HepG2 (cell line): ENCODE measurements around the gene CYB5R3. TPM values are rescaled to one million over a fixed set of nuclear protein-coding genes. Genes with fewer than 3 reads are reported as not detected.

Experiments used
- TBX3 ChIP-seq: fragments of 450-650 bp; IDR thresholded peaks from 2 replicates; pipeline ENCODE4 v1.6.1; 2017; ENCODE audit warnings: antibody characterized with exemption, mild to moderate bottlenecking, inconsistent platforms, borderline replicate concordance
- U2AF2 ChIP-seq: fragments of 200-400 bp; formaldehyde crosslinking; IDR thresholded peaks from 2 replicates; pipeline ENCODE4 v1.6.1; 2017; ENCODE audit warnings: low read depth, mild to moderate bottlenecking, low read length
- ZNF160 ChIP-seq: sonication (generic); formaldehyde crosslinking; IDR thresholded peaks from 2 replicates; pipeline ENCODE4 v1.8.0; 2022; ENCODE audit warnings: mild to moderate bottlenecking, inconsistent platforms, missing genetic modification reagents
- ZNF354B ChIP-seq: sonication (generic); formaldehyde crosslinking; IDR thresholded peaks from 2 replicates; pipeline ENCODE4 v1.8.0; 2022; ENCODE audit warnings: mild to moderate bottlenecking, missing genetic modification reagents
- ZNF670 ChIP-seq: sonication (generic); formaldehyde crosslinking; IDR thresholded peaks from 2 replicates; pipeline ENCODE4 v1.8.0; 2022; ENCODE audit warnings: mild to moderate bottlenecking, missing genetic modification reagents, borderline replicate concordance
- ZNF713 ChIP-seq: sonication (generic); formaldehyde crosslinking; IDR thresholded peaks from 2 replicates; pipeline ENCODE4 v1.4.0; 2020; ENCODE audit warnings: mild to moderate bottlenecking, missing genetic modification reagents
- ZSCAN29 ChIP-seq: sonication (generic); formaldehyde crosslinking; conservative IDR thresholded peaks from 2 replicates; pipeline ENCODE4 v1.4.0; 2020; ENCODE audit warnings: mild to moderate bottlenecking, missing genetic modification reagents
- ZSCAN9 ChIP-seq: IDR thresholded peaks from 2 replicates; pipeline ENCODE4 v1.6.1; 2016; ENCODE audit warnings: borderline replicate concordance
- polyA plus RNA-seq, 8 experiments: library from polyadenylated mRNA; depleted of rRNA in 3 of 8; stranded (reverse) in 7 of 8; unstranded in 1 of 8; fragments of >200 nt; fragmentation: Illumina TruSeq in 4 of 8; extraction: Trizol in 4 of 8; gene quantifications; 2 replicates each; pipeline versions ENCODE4 v1.2.1 to v1.2.3, GENCODE V29; 2011 to 2016; ENCODE audit warnings: low read depth in 4 of 8, missing spikeins in 1 of 8, mixed read lengths in 1 of 8; ENCODE audit not compliant: insufficient read depth in 1 of 8
- total RNA-seq, 5 experiments: library from RNA; depleted of rRNA; stranded (reverse); fragments of >200 nt; fragmentation: Illumina TruSeq; extraction: Trizol; gene quantifications; 2 replicates each; pipeline ENCODE4 v1.2.3, GENCODE V29; 2016; ENCODE audit warnings: low read depth in 1 of 5
- TF ChIP-seq, protein P1 (sequence below): sonication (generic); formaldehyde crosslinking; IDR thresholded peaks from 2 replicates; pipeline ENCODE4 v1.4.0; 2020; ENCODE audit warnings: missing genetic modification reagents, borderline replicate concordance
- TF ChIP-seq, protein P2 (sequence below): sonication (generic); formaldehyde crosslinking; IDR thresholded peaks from 2 replicates; pipeline ENCODE4 v1.8.0; 2022; ENCODE audit warnings: missing genetic modification reagents, mild to moderate bottlenecking, borderline replicate concordance
- TF ChIP-seq, protein P3 (sequence below): sonication (generic); formaldehyde crosslinking; IDR thresholded peaks from 2 replicates; pipeline ENCODE4 v1.4.0; 2020; ENCODE audit warnings: missing genetic modification reagents
- TF ChIP-seq, protein P4 (sequence below): sonication (generic); formaldehyde crosslinking; IDR thresholded peaks from 2 replicates; pipeline ENCODE4 v1.4.0; 2020; ENCODE audit warnings: missing genetic modification reagents

Gene CYB5R3
- total and polyA plus RNA-seq, 2 of the 13 experiments (the other 11 are each of a cell fraction or from before 2014, with no cell fraction given), result 32.4 to 305 TPM

- TF ChIP-seq, protein P1, sequence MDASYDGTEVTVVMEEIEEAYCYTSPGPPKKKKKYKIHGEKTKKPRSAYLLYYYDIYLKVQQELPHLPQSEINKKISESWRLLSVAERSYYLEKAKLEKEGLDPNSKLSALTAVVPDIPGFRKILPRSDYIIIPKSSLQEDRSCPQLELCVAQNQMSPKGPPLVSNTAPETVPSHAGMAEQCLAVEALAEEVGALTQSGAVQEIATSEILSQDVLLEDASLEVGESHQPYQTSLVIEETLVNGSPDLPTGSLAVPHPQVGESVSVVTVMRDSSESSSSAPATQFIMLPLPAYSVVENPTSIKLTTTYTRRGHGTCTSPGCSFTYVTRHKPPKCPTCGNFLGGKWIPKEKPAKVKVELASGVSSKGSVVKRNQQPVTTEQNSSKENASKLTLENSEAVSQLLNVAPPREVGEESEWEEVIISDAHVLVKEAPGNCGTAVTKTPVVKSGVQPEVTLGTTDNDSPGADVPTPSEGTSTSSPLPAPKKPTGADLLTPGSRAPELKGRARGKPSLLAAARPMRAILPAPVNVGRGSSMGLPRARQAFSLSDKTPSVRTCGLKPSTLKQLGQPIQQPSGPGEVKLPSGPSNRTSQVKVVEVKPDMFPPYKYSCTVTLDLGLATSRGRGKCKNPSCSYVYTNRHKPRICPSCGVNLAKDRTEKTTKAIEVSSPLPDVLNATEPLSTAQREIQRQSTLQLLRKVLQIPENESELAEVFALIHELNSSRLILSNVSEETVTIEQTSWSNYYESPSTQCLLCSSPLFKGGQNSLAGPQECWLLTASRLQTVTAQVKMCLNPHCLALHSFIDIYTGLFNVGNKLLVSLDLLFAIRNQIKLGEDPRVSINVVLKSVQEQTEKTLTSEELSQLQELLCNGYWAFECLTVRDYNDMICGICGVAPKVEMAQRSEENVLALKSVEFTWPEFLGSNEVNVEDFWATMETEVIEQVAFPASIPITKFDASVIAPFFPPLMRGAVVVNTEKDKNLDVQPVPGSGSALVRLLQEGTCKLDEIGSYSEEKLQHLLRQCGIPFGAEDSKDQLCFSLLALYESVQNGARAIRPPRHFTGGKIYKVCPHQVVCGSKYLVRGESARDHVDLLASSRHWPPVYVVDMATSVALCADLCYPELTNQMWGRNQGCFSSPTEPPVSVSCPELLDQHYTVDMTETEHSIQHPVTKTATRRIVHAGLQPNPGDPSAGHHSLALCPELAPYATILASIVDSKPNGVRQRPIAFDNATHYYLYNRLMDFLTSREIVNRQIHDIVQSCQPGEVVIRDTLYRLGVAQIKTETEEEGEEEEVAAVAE, result peak; percentile 74
- no peak for TF ChIP-seq U2AF2
- TF ChIP-seq, protein P2, sequence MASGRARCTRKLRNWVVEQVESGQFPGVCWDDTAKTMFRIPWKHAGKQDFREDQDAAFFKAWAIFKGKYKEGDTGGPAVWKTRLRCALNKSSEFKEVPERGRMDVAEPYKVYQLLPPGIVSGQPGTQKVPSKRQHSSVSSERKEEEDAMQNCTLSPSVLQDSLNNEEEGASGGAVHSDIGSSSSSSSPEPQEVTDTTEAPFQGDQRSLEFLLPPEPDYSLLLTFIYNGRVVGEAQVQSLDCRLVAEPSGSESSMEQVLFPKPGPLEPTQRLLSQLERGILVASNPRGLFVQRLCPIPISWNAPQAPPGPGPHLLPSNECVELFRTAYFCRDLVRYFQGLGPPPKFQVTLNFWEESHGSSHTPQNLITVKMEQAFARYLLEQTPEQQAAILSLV, result no peak; the same call in 1 of the 2 replicates
- peak; percentile 73; the same call in 1 of the 2 replicates for TF ChIP-seq ZSCAN29 (CRISPR knock-in tag)
- TF ChIP-seq ZSCAN9 (CRISPR knock-in tag), result no peak
- TF ChIP-seq ZNF354B (CRISPR knock-in tag), result no peak
- TF ChIP-seq ZNF713 (CRISPR knock-in tag), result no peak
- TF ChIP-seq, protein P3, sequence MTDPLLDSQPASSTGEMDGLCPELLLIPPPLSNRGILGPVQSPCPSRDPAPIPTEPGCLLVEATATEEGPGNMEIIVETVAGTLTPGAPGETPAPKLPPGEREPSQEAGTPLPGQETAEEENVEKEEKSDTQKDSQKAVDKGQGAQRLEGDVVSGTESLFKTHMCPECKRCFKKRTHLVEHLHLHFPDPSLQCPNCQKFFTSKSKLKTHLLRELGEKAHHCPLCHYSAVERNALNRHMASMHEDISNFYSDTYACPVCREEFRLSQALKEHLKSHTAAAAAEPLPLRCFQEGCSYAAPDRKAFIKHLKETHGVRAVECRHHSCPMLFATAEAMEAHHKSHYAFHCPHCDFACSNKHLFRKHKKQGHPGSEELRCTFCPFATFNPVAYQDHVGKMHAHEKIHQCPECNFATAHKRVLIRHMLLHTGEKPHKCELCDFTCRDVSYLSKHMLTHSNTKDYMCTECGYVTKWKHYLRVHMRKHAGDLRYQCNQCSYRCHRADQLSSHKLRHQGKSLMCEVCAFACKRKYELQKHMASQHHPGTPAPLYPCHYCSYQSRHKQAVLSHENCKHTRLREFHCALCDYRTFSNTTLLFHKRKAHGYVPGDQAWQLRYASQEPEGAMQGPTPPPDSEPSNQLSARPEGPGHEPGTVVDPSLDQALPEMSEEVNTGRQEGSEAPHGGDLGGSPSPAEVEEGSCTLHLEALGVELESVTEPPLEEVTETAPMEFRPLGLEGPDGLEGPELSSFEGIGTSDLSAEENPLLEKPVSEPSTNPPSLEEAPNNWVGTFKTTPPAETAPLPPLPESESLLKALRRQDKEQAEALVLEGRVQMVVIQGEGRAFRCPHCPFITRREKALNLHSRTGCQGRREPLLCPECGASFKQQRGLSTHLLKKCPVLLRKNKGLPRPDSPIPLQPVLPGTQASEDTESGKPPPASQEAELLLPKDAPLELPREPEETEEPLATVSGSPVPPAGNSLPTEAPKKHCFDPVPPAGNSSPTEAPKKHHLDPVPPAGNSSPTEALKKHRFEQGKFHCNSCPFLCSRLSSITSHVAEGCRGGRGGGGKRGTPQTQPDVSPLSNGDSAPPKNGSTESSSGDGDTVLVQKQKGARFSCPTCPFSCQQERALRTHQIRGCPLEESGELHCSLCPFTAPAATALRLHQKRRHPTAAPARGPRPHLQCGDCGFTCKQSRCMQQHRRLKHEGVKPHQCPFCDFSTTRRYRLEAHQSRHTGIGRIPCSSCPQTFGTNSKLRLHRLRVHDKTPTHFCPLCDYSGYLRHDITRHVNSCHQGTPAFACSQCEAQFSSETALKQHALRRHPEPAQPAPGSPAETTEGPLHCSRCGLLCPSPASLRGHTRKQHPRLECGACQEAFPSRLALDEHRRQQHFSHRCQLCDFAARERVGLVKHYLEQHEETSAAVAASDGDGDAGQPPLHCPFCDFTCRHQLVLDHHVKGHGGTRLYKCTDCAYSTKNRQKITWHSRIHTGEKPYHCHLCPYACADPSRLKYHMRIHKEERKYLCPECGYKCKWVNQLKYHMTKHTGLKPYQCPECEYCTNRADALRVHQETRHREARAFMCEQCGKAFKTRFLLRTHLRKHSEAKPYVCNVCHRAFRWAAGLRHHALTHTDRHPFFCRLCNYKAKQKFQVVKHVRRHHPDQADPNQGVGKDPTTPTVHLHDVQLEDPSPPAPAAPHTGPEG (CRISPR knock-in tag), result 0 out of 2 replicates have a peak, but pooled peaks have one; percentile 59
- TF ChIP-seq ZNF160 (CRISPR knock-in tag), result peak; percentile 25; the same call in 1 of the 2 replicates
- TF ChIP-seq, protein P4, sequence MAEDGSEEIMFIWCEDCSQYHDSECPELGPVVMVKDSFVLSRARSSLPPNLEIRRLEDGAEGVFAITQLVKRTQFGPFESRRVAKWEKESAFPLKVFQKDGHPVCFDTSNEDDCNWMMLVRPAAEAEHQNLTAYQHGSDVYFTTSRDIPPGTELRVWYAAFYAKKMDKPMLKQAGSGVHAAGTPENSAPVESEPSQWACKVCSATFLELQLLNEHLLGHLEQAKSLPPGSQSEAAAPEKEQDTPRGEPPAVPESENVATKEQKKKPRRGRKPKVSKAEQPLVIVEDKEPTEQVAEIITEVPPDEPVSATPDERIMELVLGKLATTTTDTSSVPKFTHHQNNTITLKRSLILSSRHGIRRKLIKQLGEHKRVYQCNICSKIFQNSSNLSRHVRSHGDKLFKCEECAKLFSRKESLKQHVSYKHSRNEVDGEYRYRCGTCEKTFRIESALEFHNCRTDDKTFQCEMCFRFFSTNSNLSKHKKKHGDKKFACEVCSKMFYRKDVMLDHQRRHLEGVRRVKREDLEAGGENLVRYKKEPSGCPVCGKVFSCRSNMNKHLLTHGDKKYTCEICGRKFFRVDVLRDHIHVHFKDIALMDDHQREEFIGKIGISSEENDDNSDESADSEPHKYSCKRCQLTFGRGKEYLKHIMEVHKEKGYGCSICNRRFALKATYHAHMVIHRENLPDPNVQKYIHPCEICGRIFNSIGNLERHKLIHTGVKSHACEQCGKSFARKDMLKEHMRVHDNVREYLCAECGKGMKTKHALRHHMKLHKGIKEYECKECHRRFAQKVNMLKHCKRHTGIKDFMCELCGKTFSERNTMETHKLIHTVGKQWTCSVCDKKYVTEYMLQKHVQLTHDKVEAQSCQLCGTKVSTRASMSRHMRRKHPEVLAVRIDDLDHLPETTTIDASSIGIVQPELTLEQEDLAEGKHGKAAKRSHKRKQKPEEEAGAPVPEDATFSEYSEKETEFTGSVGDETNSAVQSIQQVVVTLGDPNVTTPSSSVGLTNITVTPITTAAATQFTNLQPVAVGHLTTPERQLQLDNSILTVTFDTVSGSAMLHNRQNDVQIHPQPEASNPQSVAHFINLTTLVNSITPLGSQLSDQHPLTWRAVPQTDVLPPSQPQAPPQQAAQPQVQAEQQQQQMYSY (CRISPR knock-in tag), result no peak
- TF ChIP-seq ZNF670 (CRISPR knock-in tag), result peak; percentile 57; the same call in 1 of the 2 replicates
- TF ChIP-seq TBX3, result 0 out of 2 replicates have a peak, but pooled peaks have one; percentile 27
Measured at GRCh38 chr22:42648368-42649245, 585 bp downstream of the CYB5R3 start (continued).
